Uterus (tissue), 2 donors: ENCODE results near the gene ATP6V0B.

Experiments used
- POLR2A ChIP-seq, 2 donors: fragments of 450-650 bp; IDR thresholded peaks; one replicate each; pipeline ENCODE4 v1.6.1; 2016; ENCODE audit warnings: antibody characterized with exemption in 2 of 2, mild to moderate bottlenecking in 1 of 2, moderate library complexity in 1 of 2
- TF ChIP-seq, protein P1 (sequence below), 4 experiments: fragments of 200-600 bp in 2 of 4; fragments of 450-650 bp in 2 of 4; sonication (generic) in 2 of 4; IDR thresholded peaks; one replicate each; pipeline ENCODE4 v1.5.1; 2016 to 2019; ENCODE audit warnings: antibody characterized with exemption in 4 of 4, mild to moderate bottlenecking in 2 of 4, moderate library complexity in 1 of 4

DNA sequence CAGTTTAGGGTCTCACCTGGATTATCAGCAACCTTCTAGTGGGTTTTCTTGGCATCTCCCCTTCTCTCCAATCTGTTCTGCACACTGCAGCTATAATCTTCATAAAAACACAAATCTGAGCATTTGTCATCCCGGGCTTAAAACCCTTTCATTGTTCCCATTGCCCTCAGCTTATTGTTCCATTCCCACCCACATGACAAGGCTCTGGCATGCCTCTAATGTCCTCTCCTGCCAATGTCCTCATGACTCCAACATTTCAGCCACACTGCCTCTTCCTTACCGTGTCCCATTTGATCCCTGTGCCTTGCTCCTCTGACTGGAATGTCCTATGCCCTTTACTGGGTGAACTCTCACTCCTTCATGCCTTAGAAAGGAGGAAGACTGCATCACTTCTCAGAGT, 12.4 kb upstream of the ATP6V0B start:
- TF ChIP-seq, protein P1, sequence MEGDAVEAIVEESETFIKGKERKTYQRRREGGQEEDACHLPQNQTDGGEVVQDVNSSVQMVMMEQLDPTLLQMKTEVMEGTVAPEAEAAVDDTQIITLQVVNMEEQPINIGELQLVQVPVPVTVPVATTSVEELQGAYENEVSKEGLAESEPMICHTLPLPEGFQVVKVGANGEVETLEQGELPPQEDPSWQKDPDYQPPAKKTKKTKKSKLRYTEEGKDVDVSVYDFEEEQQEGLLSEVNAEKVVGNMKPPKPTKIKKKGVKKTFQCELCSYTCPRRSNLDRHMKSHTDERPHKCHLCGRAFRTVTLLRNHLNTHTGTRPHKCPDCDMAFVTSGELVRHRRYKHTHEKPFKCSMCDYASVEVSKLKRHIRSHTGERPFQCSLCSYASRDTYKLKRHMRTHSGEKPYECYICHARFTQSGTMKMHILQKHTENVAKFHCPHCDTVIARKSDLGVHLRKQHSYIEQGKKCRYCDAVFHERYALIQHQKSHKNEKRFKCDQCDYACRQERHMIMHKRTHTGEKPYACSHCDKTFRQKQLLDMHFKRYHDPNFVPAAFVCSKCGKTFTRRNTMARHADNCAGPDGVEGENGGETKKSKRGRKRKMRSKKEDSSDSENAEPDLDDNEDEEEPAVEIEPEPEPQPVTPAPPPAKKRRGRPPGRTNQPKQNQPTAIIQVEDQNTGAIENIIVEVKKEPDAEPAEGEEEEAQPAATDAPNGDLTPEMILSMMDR (IDR thresholded peaks at IDR 0.05): no peak
- no peak for TF ChIP-seq POLR2A (IDR thresholded peaks at IDR 0.05)
